NT2/D1 (cell line): ENCODE results near the gene GMPR2.

Source experiments
- SUZ12 ChIP-seq: IDR thresholded peaks from 2 replicates; pipeline ENCODE4 v1.6.1; 2011; ENCODE audit not compliant: insufficient read length, insufficient read depth; ENCODE audit errors: extremely low read depth
- YY1 ChIP-seq: IDR thresholded peaks from 2 replicates; pipeline ENCODE4 v1.6.1; 2011; ENCODE audit not compliant: insufficient read length, insufficient read depth
- ZNF274 ChIP-seq: IDR thresholded peaks from 2 replicates; pipeline ENCODE4 v1.6.1; 2011; ENCODE audit warnings: mild to moderate bottlenecking, low read depth, low read length

DNA sequence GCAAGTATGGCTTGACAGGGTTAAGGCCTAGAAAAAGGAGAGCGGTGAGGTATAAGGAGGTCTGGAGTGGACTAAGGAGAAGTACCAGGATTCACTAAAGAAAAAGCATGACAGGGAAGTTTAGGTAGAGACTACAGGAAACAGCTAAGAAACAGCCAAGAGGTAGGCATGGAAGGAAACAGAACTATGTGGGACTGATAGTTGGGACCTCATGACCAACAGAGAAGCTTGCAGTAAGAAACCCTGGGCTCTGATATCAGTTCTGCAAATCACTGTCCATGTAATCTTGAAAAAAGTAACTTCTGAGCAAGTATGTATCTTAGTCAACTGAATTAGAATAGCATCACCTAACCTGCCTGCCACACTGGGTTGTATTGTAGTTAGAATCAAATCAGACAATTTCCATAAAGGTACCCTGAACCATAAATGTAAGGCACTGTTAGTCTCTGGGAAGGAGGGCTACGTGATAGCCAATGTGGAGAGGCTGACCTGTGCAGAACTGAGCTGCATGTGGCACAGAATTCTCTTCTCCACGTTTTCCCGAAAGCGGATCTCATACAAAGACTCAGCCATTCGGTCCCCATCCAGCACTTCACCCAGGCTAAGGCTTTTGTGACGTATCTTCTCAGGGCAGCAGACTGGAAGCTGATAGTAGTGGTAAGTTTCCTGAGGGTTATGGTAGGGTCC, 38.4 kb upstream of the GMPR2 start:
- no peak for TF ChIP-seq YY1
- no peak for TF ChIP-seq ZNF274
- no peak for TF ChIP-seq SUZ12
